Ectodermal cell (in vitro differentiated cells): ENCODE measurements around the gene S1PR2.
"Not testable (repeated sequence)": the region's sequence is repeated elsewhere in the genome, so short reads cannot be mapped to it uniquely, and the experiment has no call there.

ENCODE experiments used
- H3K27ac ChIP-seq: 2 replicates; pipeline ENCODE4 v1.7.0; 2013; ENCODE audit warnings: mild to moderate bottlenecking, low read depth, low read length; ENCODE audit not compliant: insufficient read depth, poor library complexity, severe bottlenecking
- H3K27me3 ChIP-seq: 2 replicates; pipeline ENCODE4 v1.7.0; 2013; ENCODE audit warnings: mild to moderate bottlenecking, low read length; ENCODE audit not compliant: insufficient read depth, control insufficient read depth, poor library complexity, severe bottlenecking
- H3K36me3 ChIP-seq: one replicate; pipeline ENCODE4 v1.7.0; 2013; ENCODE audit warnings: low read length; ENCODE audit not compliant: control insufficient read depth, insufficient read depth
- H3K4me1 ChIP-seq: one replicate; pipeline ENCODE4 v1.7.0; 2013; ENCODE audit warnings: low read length; ENCODE audit not compliant: control insufficient read depth, insufficient read depth
- H3K4me3 ChIP-seq: 2 replicates; pipeline ENCODE4 v1.7.0; 2013; ENCODE audit warnings: low read depth, low read length, control low read depth; ENCODE audit not compliant: insufficient read depth
- H3K9me3 ChIP-seq: 2 replicates; pipeline ENCODE4 v1.7.0; 2013; ENCODE audit warnings: mild to moderate bottlenecking, low read length, moderate library complexity; ENCODE audit not compliant: control insufficient read depth
- WGBS, 2 experiments: methylation state at CpG; one replicate each; pipeline ENCODE4 v1.1.7; 2013; ENCODE audit warnings: missing lambda C conversion rate in 2 of 2; 5-methylcytosine and 5-hydroxymethylcytosine counted together

S1PR2 gene

GRCh38 chr19:10207026-10207425 is 24.1 kb downstream of the S1PR2 start:
- Histone ChIP-seq H3K9me3 (no peaks in the 10 kb centered on the region), H3K36me3 (no peaks in the 10 kb centered on the region), H3K4me3 (no peak overlapping the region), H3K27me3 (no peaks in the 10 kb centered on the region), H3K27ac (no peak overlapping the region), H3K4me1 (no peaks in the 10 kb centered on the region)
- WGBS, 2 experiments, result 95 to 97% methylated on average over 1 of the region's 1 CpG

GRCh38 chr19:10206226-10206885 is 24.8 kb downstream of the S1PR2 start:
- Histone ChIP-seq H3K4me1 (no peaks in the 10 kb centered on the region), H3K9me3 (no peaks in the 10 kb centered on the region), H3K27me3 (no peaks in the 10 kb centered on the region), H3K36me3 (no peaks in the 10 kb centered on the region), H3K27ac (no peak overlapping the region), H3K4me3 (no peak overlapping the region)
- 89% methylated on average over 10 of the region's 10 CpGs for WGBS, 2 experiments

- Histone ChIP-seq H3K4me3 (no peak overlapping the region), H3K4me1 (no peaks in the 10 kb centered on the region), H3K36me3 (no peaks in the 10 kb centered on the region), H3K27me3 (no peaks in the 10 kb centered on the region), H3K27ac (no peak overlapping the region), H3K9me3 (no peaks in the 10 kb centered on the region)
- WGBS, 2 experiments, result 82 to 92% methylated on average over 4 of the region's 4 CpGs
These were observed 25.5 kb downstream of the S1PR2 start for GRCh38 chr19:10205636-10206035.

- 92 to 97% methylated on average over 3 of the region's 3 CpGs for WGBS, 2 experiments
- Histone ChIP-seq H3K4me3 (no peak overlapping the region), H3K36me3 (no peaks in the 10 kb centered on the region), H3K4me1 (no peaks in the 10 kb centered on the region), H3K27me3 (no peaks in the 10 kb centered on the region), H3K9me3 (no peaks in the 10 kb centered on the region), H3K27ac (no peak overlapping the region)
These were observed 27.4 kb downstream of the S1PR2 start for GRCh38 chr19:10203686-10204085.

- Histone ChIP-seq H3K27me3 (no peaks in the 10 kb centered on the region), H3K4me3 (no peak overlapping the region), H3K9me3 (no peaks in the 10 kb centered on the region), H3K27ac (no peak overlapping the region), H3K36me3 (no peaks in the 10 kb centered on the region), H3K4me1 (no peaks in the 10 kb centered on the region)
- WGBS, 2 experiments, result 86 to 93% methylated on average over 3 of the region's 3 CpGs
These were observed 30.0 kb downstream of the S1PR2 start for GRCh38 chr19:10201176-10201575.

GRCh38 chr19:10200101-10200500 is 31.0 kb downstream of the S1PR2 start:
- WGBS, 2 experiments, result 88 to 93% methylated on average over 15 of the region's 15 CpGs
- H3K27ac ChIP-seq, H3K36me3 ChIP-seq, H3K4me1 ChIP-seq, H3K27me3 ChIP-seq, H3K4me3 ChIP-seq, H3K9me3 ChIP-seq: not testable (repeated sequence)

- not testable (repeated sequence) for H3K4me1 ChIP-seq, H3K9me3 ChIP-seq, H3K4me3 ChIP-seq, H3K27ac ChIP-seq, H3K36me3 ChIP-seq, H3K27me3 ChIP-seq
- WGBS, 2 experiments, result 91% methylated on average over 10 of the region's 11 CpGs
These were observed 32.1 kb downstream of the S1PR2 start for GRCh38 chr19:10198889-10199644.

GRCh38 chr19:10195199-10195519 is 36.0 kb downstream of the S1PR2 start:
- Histone ChIP-seq H3K27ac (no peak overlapping the region), H3K9me3 (no peaks in the 10 kb centered on the region), H3K4me1 (peaks cover 5% of the 10 kb centered on the region), H3K36me3 (no peaks in the 10 kb centered on the region), H3K4me3 (peak overlapping the region; percentile 93), H3K27me3 (no peaks in the 10 kb centered on the region)
- 42 to 50% methylated on average over 6 of the region's 6 CpGs for WGBS, 2 experiments

GRCh38 chr19:10194500-10195198 is 36.5 kb downstream of the S1PR2 start, which contains the start of gene DNMT1:
Gene DNMT1 (minus strand): TSS chr19:10194953. CDS start chr19:10194899, 54 bp downstream.
- Histone ChIP-seq H3K27me3 (no peaks in the 10 kb centered on the region), H3K36me3 (no peaks in the 10 kb centered on the region), H3K4me1 (peaks cover 5% of the 10 kb centered on the region), H3K27ac (peak within 1 kb of the TSS; percentile 80), H3K9me3 (no peaks in the 10 kb centered on the region), H3K4me3 (peak within 1 kb of the TSS; percentile 93)
- WGBS, 2 experiments, result 0% methylated on average over 71 of the region's 71 CpGs

- WGBS, 2 experiments, result 6 to 7% methylated on average over 30 of the region's 30 CpGs
- H3K4me1 ChIP-seq, result peaks cover 5% of the 10 kb centered on the region
- peak overlapping the region; percentile 80 for H3K27ac ChIP-seq
These were observed 37.2 kb downstream of the S1PR2 start for GRCh38 chr19:10193790-10194499.

More at GRCh38 chr19:10193790-10194499, 37.2 kb downstream of the S1PR2 start:
- H3K27me3 ChIP-seq, result no peaks in the 10 kb centered on the region
- H3K36me3 ChIP-seq, result no peaks in the 10 kb centered on the region
- no peaks in the 10 kb centered on the region for H3K9me3 ChIP-seq
- peak overlapping the region; percentile 93 for H3K4me3 ChIP-seq
